Non-pigmented ciliary epithelial cell (primary cell): ENCODE results near the gene CDKAL1.
A peak's percentile ranks its signal among the peaks of the same experiment; 100 is the strongest.

ENCODE experiments used
- DNase-seq: peaks from one replicate; pipeline ENCODE4 v3.0.0-alpha.2; 2010; ENCODE audit warnings: low read depth

Gene CDKAL1

GRCh38 chr6:20838113-20838512, 303.9 kb downstream of the CDKAL1 start:
- DNase-seq: no peak

- DNase-seq: no peak
Measured at GRCh38 chr6:20839630-20840029, 305.4 kb downstream of the CDKAL1 start.

GRCh38 chr6:20840675-20841074, 306.4 kb downstream of the CDKAL1 start:
- no peak for DNase-seq

- DNase-seq: no peak
Measured at GRCh38 chr6:20841806-20842205, 307.5 kb downstream of the CDKAL1 start.

GRCh38 chr6:20845592-20845991, 311.3 kb downstream of the CDKAL1 start:
- DNase-seq: no peak

GRCh38 chr6:20846602-20847028, 312.4 kb downstream of the CDKAL1 start:
- DNase-seq: no peak

- DNase-seq: no peak
Measured at GRCh38 chr6:20847904-20848303, 313.6 kb downstream of the CDKAL1 start.

GRCh38 chr6:20850686-20851416, 316.6 kb downstream of the CDKAL1 start:
- DNase-seq: no peak

- DNase-seq: no peak
Measured at GRCh38 chr6:20851795-20852194, 317.5 kb downstream of the CDKAL1 start.

- no peak for DNase-seq
Measured at GRCh38 chr6:20853828-20854227, 319.6 kb downstream of the CDKAL1 start.

GRCh38 chr6:20856681-20857288, 322.5 kb downstream of the CDKAL1 start:
- DNase-seq: no peak

- DNase-seq: no peak
Measured at GRCh38 chr6:20861481-20861880, 327.2 kb downstream of the CDKAL1 start.

GRCh38 chr6:20866036-20866435, 331.8 kb downstream of the CDKAL1 start:
- no peak for DNase-seq

GRCh38 chr6:20866935-20867703, 332.9 kb downstream of the CDKAL1 start:
- DNase-seq: no peak

- no peak for DNase-seq
Measured at GRCh38 chr6:20868397-20869096, 334.3 kb downstream of the CDKAL1 start.

GRCh38 chr6:20870021-20870420, 335.8 kb downstream of the CDKAL1 start:
- no peak for DNase-seq

- no peak for DNase-seq
Measured at GRCh38 chr6:20870493-20870892, 336.2 kb downstream of the CDKAL1 start.

- DNase-seq: no peak
Measured at GRCh38 chr6:20873425-20874190, 339.4 kb downstream of the CDKAL1 start.

GRCh38 chr6:20875369-20875963, 341.2 kb downstream of the CDKAL1 start:
- no peak for DNase-seq

GRCh38 chr6:20876036-20876435, 341.8 kb downstream of the CDKAL1 start:
- peak; percentile 73 for DNase-seq

GRCh38 chr6:20876561-20876960, 342.3 kb downstream of the CDKAL1 start:
- no peak for DNase-seq
